PC-9 (cell line): Measurements from ENCODE around the gene CWF19L2. TPM values are rescaled to one million over a fixed set of nuclear protein-coding genes. Genes with fewer than 3 reads are reported as not detected.

Experiments used
- BruUV-seq: library from RNA; stranded (reverse); fragments of 400-500 nt; replicated peaks from 2 replicates; lab custom pipeline; 2021; lab: Mats Ljungman, UMichigan
- CTCF ChIA-PET: fragments of 300-600 bp; sonication (Branson Sonifier 250); formaldehyde crosslinking; loops from one replicate; lab custom pipeline; 2022; ENCODE audit warnings: antibody characterized with exemption; lab: Charles Lee
- POLR2A ChIA-PET: fragments of 300-600 bp; sonication (Branson Sonifier 250); formaldehyde crosslinking; loops from one replicate; lab custom pipeline; 2022; ENCODE audit warnings: antibody characterized with exemption; ENCODE audit not compliant: unreplicated experiment; lab: Charles Lee
- DNase-seq, 2 experiments: peaks; one replicate each; pipeline versions ENCODE4 v3.0.0 to v3.0.0-alpha.2; 2015 to 2022; ENCODE audit warnings: mixed read lengths in 1 of 2
- H2AFZ ChIP-seq: fragments of 200-600 bp; sonication (generic); 2 replicates; pipeline ENCODE4 v1.8.1; 2017; ENCODE audit warnings: antibody characterized with exemption
- H3F3A ChIP-seq: fragments of 200-600 bp; sonication (generic); 2 replicates; pipeline ENCODE4 v1.8.1; 2017; ENCODE audit warnings: antibody characterized with exemption, mild to moderate bottlenecking, low read depth; ENCODE audit not compliant: insufficient read depth
- H3K27ac ChIP-seq: fragments of 200-600 bp; sonication (generic); 2 replicates; pipeline ENCODE4 v1.6.1; 2016; ENCODE audit warnings: mixed run types
- H3K27me3 ChIP-seq: fragments of 200-600 bp; sonication (generic); 2 replicates; pipeline ENCODE4 v1.6.1; 2016; ENCODE audit warnings: low read depth, mixed run types; ENCODE audit not compliant: insufficient read depth
- H3K36me3 ChIP-seq: fragments of 200-600 bp; sonication (generic); 2 replicates; pipeline ENCODE4 v1.6.1; 2016; ENCODE audit warnings: low read depth, mixed run types
- H3K4me1 ChIP-seq: fragments of 200-600 bp; sonication (generic); replicated peaks from 2 replicates; pipeline ENCODE4 v1.6.1; 2016; ENCODE audit warnings: mixed run types; ENCODE audit not compliant: insufficient read depth
- H3K4me2 ChIP-seq: fragments of 200-600 bp; sonication (generic); 2 replicates; pipeline ENCODE4 v1.6.1; 2017; ENCODE audit warnings: mixed run types
- H3K4me3 ChIP-seq: fragments of 200-600 bp; sonication (generic); 2 replicates; pipeline ENCODE4 v1.6.1; 2016; ENCODE audit warnings: mixed run types
- H3K79me2 ChIP-seq: fragments of 200-600 bp; sonication (generic); 2 replicates; pipeline ENCODE4 v1.6.1; 2017; ENCODE audit warnings: low read depth, mixed run types
- H3K9me2 ChIP-seq: fragments of 200-600 bp; sonication (generic); 2 replicates; pipeline ENCODE4 v1.8.1; 2017; ENCODE audit warnings: mild to moderate bottlenecking; ENCODE audit not compliant: insufficient read depth
- H3K9me3 ChIP-seq: fragments of 200-600 bp; sonication (generic); 2 replicates; pipeline ENCODE4 v1.8.1; 2016; ENCODE audit warnings: low read depth; ENCODE audit not compliant: insufficient read depth
- H4K20me1 ChIP-seq: fragments of 200-600 bp; sonication (generic); 2 replicates; pipeline ENCODE4 v1.8.1; 2017; ENCODE audit not compliant: insufficient read depth
- EZH2 ChIP-seq: fragments of 200-600 bp; sonication (generic); IDR thresholded peaks from 2 replicates; pipeline ENCODE4 v1.8.0; 2017; ENCODE audit warnings: antibody characterized with exemption, low read depth
- intact Hi-C: fragments of 100-400 bp; cut with micrococcal nuclease; formaldehyde crosslinking; loops from one replicate; pipeline ENCODE4 v1.10.0; 2022; ENCODE audit not compliant: unreplicated experiment
- total RNA-seq: library from RNA; stranded (reverse); gene quantifications from 2 replicates; pipeline ENCODE4 v1.2.3, GENCODE V29; 2021
- TF ChIP-seq, protein P1 (sequence below): fragments of 200-600 bp; sonication (generic); conservative IDR thresholded peaks from 2 replicates; pipeline ENCODE4 v1.6.1; 2017; ENCODE audit warnings: mixed run types, antibody characterized with exemption, mild to moderate bottlenecking, moderate library complexity

Gene CWF19L2
- total RNA-seq, 1 experiment from 2014 or later = 12.1 TPM

DNA sequence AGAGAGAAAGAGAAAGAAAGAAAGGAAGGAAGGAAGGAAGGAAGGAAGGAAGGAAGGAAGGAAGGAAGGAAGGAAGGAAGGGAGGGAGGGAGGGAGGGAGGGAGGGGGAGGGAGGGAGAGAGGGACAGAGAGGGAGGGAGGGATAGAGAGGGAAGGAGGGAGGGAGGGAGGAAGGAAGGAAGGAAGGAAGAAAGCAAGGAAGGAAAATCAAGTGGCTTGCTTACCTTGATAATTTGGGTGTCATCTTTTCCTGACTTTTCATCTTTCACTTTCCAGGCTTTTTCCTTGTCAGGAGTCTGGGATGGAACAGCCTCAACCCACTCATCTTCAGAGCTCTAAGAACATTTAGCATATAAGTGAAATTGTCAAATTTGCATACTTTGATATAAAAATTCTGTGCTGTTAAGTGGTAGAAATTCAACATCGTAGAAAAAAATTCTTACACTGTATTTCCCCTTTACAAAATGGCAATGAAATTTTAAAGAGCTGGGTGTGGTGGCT is 14.9 kb downstream of the CWF19L2 start:
- TF ChIP-seq EZH2 = no peak
- TF ChIP-seq, protein P1, sequence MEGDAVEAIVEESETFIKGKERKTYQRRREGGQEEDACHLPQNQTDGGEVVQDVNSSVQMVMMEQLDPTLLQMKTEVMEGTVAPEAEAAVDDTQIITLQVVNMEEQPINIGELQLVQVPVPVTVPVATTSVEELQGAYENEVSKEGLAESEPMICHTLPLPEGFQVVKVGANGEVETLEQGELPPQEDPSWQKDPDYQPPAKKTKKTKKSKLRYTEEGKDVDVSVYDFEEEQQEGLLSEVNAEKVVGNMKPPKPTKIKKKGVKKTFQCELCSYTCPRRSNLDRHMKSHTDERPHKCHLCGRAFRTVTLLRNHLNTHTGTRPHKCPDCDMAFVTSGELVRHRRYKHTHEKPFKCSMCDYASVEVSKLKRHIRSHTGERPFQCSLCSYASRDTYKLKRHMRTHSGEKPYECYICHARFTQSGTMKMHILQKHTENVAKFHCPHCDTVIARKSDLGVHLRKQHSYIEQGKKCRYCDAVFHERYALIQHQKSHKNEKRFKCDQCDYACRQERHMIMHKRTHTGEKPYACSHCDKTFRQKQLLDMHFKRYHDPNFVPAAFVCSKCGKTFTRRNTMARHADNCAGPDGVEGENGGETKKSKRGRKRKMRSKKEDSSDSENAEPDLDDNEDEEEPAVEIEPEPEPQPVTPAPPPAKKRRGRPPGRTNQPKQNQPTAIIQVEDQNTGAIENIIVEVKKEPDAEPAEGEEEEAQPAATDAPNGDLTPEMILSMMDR = no peak
- Histone ChIP-seq H3K27me3 (no peaks in the 10 kb centered on the region), H3K4me3 (no peak overlapping the region), H3K79me2 (no peaks in the 10 kb centered on the region), H3F3A (no peaks in the 10 kb centered on the region), H3K36me3 (peaks cover 33% of the 10 kb centered on the region), H2AFZ (no peak overlapping the region), H3K4me1 (no peaks in the 10 kb centered on the region), H3K9me2 (no peaks in the 10 kb centered on the region), H3K27ac (no peak overlapping the region), H3K9me3 (no peaks in the 10 kb centered on the region), H4K20me1 (no peaks in the 10 kb centered on the region; the same call in 1 of the 2 replicates), H3K4me2 (no peak overlapping the region)
- intact Hi-C loops = no loop called here
- ChIA-PET POLR2A (interaction anchor here (0.7 kb wide), 1 partner anchor 14 kb away, joined by 3 read pairs; no protein-coding TSS in a partner anchor), CTCF (no interaction called here)
- no peak for DNase-seq
- BruUV-seq = no TSS peak

DNA sequence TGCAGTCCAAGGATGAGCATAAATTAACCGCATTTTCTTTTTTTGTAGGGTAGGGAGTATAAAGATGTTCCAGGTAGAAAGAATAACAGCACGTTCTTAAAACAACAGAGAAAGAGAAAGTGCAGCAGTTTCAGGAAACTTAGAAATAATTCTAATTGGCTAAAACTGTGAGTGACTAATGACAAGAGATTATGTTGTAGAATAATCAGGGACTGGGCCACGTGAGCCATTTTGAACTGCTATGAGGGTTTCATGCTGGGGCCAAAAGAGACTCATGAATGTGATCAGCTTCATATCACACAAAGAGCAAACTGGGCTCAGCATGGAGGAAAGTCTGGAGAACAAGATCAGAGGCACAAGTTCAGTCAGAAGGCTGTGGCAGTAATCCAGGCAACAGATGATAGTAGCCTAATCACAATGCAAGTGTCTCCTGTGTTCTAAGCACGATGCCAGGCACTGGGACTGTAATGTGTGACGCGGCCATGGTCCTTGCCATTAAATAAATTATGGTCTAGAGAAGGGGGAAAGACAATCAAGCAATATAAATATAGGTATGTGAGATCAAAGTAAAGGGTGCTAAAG is 17.9 kb downstream of the CWF19L2 start:
- CTCF ChIA-PET = no interaction called here
- H3K9me3 ChIP-seq = no peaks in the 10 kb centered on the region
- H3K4me2 ChIP-seq = no peak overlapping the region
- no peak overlapping the region for H3K27ac ChIP-seq
- TF ChIP-seq, protein P1 = no peak
- no peak for TF ChIP-seq EZH2
- H3K79me2 ChIP-seq = no peaks in the 10 kb centered on the region
- H3K36me3 ChIP-seq = peaks cover 31% of the 10 kb centered on the region
- H3K9me2 ChIP-seq = no peaks in the 10 kb centered on the region
- no TSS peak for BruUV-seq
- intact Hi-C loops = no loop called here
- H4K20me1 ChIP-seq = no peaks in the 10 kb centered on the region; the same call in 1 of the 2 replicates
- POLR2A ChIA-PET = no interaction called here
- no peaks in the 10 kb centered on the region for H3F3A ChIP-seq
- DNase-seq = peak in 1 of 2 experiments; percentile 10
- H3K27me3 ChIP-seq = no peaks in the 10 kb centered on the region
- H3K4me3 ChIP-seq = no peak overlapping the region
- no peak overlapping the region for H2AFZ ChIP-seq
- H3K4me1 ChIP-seq = no peaks in the 10 kb centered on the region

DNA sequence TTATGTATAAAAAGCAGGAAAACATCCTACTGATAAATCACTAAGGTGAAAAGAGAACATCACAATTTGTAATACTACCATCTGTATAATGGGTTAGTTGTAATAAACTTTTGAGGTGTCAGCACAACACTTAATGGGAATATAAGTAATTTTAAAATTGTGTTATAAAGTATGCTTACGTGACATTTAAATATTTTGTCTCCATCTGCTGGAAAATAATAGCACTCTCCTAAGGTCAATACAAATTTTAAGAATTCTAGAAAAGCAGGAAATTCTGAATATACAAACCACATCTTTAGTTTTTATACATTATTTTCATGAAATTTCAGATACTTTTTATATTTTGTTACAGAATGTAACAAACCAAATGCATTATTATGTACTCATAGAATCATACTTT is 19.5 kb downstream of the CWF19L2 start:
- H3K4me3 ChIP-seq = no peak overlapping the region
- H3K4me1 ChIP-seq = no peaks in the 10 kb centered on the region
- H3K27me3 ChIP-seq = no peaks in the 10 kb centered on the region
- no peak overlapping the region for H3K4me2 ChIP-seq
- TF ChIP-seq, protein P1 = peak; percentile 40
- no peak for TF ChIP-seq EZH2
- H3K27ac ChIP-seq = no peak overlapping the region
- DNase-seq = no peak
- no peak overlapping the region for H2AFZ ChIP-seq
- intact Hi-C loops = no loop called here
- no peaks in the 10 kb centered on the region for H3K9me3 ChIP-seq
- no peaks in the 10 kb centered on the region; the same call in 1 of the 2 replicates for H4K20me1 ChIP-seq
- ChIA-PET CTCF (no interaction called here), POLR2A (no interaction called here)
- no TSS peak for BruUV-seq
- H3K9me2 ChIP-seq = no peaks in the 10 kb centered on the region
- H3F3A ChIP-seq = no peaks in the 10 kb centered on the region
- peaks cover 31% of the 10 kb centered on the region for H3K36me3 ChIP-seq
- no peaks in the 10 kb centered on the region for H3K79me2 ChIP-seq
